GM19025 (cell line): Measurements from ENCODE around the gene LIPT2.

ENCODE experiments used
- ATAC-seq: cut with Tn5 transposase; IDR thresholded peaks from one replicate; pipeline ENCODE4 v1.9.1; 2021; ENCODE audit warnings: mild to moderate bottlenecking, low read depth, moderate library complexity; ENCODE audit not compliant: unreplicated experiment

The LIPT2 gene

DNA sequence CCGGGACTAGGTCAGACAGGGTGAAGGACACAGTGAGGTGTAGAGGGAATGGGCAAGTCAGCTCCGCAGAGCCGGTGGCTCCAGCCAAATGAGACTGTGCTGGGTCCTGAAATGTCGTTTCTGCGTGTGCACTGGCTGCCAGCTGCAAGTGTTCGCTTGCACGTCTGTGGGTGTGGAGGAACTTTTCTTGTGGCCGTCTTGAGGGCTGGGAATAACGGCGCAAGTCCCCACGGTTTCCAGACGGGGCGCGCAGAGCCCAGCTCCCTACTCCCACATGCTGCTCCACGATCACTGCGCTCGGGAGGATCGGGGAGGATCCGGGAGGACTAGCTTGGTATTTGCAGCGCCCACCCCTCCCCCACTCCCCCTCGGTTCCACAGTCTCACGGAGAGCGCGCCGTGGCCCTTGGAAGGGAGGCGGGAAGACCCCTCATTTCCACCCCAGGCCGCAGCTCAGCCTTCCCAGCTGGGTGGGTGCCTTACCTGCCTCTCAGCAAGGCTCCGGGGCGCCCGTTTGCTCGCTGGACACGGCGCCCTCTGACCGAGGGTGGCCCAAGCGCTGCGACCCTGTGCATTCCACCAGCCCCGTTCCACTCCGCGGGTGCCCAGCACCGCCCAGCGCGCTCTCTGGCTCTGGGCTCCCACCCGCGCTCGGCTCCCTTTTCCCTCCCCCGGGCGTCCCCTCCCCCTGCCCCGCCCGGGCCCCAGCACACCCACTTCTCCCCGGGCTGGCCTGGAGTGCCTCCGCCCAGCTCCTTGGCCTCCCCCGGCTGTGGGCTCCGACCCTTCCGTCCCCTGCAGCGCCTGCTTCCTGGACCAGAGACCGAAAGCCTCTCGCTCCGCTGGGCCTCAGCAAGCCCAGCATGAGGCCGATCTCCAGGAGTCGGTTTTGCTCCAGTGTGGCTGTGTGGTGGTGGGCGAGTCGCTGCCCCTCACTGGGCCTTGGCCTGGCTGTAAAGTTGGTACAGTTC is 26.3 kb downstream of the LIPT2 start, which contains the start of gene KCNE3:
TSS of gene KCNE3 (minus strand) at position 634 of the 970 bp plus-strand sequence. CDS start 9,986 bp downstream, outside the sequence.
- no peak for ATAC-seq

DNA sequence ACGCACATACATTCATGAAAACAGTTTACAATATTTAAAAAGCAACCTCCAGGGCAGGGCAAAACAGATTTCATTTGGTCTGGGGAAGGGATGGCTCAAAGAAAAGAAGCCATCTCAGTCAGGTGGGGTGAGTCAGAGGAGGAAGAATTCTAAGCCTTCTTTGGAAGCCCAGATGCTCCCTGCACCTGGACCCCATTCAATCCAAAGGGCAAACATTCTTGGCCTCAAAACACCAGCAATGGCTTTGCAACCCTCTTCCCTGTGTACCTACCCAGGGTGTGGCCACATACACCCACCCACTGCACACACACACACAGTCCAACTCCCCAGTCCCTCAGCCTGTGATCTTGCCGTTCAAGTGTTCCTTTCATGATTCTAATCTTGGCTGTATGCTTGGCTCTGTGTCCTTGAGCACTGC is 28.2 kb downstream of the LIPT2 start:
- no peak for ATAC-seq

DNA sequence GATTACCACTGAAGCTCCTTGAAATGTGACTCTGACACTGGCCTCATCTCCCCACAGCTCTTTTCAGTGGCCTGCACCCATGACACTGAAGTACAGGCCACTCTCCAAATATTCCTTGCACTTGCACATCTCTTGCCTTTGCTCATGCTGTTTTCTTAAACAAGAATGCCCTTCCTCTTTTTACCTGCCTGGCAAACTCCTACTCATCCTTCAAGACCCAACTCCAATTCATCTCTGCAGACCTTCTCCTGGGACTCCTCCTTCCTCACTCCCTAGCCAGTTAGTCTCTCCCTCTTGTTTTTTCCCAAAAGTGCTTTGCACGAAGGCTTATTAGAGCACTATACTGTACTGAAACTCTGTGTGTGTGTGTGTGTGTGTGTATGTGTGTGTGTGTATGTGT is 28.8 kb downstream of the LIPT2 start:
- ATAC-seq, result no peak

DNA sequence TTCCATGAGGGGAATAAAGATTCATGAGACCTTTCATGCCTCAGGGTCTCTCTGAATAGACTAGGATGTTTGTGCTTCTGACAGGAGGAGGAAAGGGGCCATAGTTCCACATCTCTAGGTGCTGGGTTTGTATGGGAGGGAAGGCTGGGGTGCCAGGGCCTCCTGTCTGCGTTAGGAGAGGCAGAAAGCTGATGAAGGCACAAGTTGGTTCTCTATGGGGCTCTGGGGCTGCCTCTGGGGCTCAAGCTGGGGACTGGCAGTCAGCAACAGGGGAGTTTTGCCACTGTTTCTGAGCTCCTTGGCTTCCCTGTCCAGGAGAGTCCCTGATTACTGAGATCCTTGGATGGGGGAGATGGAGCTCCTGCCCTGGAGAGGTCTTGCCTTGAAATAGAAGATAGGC is 30.3 kb downstream of the LIPT2 start:
- no peak for ATAC-seq

DNA sequence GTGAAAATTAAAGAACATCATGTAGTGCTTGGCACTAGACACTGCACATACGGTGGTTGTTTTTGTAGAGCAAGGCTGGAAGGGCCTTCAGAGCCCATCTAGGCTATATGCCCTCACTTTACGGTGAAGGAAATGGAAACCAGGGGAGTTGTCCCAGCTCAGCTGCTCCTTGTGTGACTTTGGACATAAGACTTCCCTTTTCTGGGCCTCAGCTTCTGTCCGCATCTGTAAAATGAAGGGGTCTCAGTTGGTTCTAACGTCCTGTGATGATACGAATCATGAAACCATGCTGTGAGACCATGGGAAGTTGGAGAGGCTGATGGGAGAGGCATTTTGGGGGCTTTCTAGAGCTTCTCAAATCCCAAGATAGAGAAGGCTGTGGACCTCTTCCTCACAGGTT is 30.9 kb downstream of the LIPT2 start:
- no peak for ATAC-seq

DNA sequence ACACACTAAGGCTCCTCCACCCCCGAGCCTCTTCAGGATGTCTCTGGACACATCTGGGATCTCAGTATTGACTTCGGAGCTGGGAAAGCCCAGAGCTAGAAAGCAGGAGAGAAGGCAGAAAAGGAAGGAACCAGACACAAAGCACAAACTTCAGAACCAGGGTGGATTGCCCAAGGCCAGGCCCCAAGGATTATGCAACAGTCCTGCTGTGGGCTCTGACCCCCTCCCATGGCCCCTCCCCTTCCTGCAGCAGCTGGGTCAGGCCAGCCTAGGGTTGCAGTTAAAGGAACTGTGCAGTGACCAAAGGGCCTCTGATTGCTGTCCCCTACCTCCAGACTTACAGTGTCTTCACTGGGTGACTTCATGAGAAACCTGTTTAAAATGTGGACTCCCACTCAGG is 31.5 kb downstream of the LIPT2 start:
- ATAC-seq, result no peak

DNA sequence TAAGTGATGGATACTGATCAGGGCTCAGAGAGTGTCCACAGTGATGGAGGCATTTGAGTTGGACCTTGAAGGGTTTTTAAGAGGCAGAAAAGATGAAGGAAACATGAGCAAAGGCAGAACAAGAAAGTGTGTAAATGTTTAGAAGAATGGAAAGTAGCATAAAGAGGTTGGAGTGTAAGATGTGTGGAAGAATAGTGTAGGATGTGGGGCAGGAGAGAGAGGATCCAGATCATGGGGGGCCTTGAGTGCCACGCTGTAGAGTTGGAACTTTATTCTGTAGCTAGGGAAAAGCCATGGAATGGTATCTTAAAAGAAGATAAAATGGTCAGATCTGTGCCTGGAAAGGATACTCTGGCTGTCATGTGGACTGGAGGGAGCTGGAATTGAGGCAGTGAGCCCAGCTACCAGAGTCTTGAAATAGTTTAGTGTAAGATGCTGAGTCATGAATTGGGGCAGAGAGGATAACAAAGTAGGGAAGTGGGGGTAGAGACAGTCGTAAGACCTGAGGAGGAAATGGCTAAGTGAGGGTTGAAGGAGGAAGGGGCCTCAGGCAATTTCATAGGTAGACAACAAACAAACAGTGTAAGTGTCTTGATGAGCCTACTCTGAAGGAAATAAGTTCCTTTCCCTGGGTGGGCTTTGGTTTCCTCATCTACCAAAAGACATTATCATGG is 32.9 kb downstream of the LIPT2 start:
- no peak for ATAC-seq

DNA sequence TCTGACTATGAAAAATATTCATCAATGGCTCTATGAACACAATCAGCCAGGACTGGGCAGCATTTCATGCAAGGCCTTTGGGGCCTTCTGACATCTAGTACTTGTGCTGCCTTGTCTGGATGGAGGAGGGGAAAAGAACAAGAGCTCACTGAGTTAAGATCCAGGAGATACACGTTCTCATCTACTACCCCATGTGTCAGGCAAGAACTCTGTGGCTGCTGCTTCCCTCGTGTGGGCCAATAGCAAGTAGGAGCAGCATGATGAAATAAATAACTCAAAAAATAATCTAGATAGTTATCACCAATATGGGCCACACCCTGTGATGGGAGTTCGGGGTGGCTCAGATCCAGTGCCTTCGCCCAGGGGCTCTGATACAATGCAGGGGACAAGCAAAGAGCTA is 33.5 kb downstream of the LIPT2 start:
- no peak for ATAC-seq

DNA sequence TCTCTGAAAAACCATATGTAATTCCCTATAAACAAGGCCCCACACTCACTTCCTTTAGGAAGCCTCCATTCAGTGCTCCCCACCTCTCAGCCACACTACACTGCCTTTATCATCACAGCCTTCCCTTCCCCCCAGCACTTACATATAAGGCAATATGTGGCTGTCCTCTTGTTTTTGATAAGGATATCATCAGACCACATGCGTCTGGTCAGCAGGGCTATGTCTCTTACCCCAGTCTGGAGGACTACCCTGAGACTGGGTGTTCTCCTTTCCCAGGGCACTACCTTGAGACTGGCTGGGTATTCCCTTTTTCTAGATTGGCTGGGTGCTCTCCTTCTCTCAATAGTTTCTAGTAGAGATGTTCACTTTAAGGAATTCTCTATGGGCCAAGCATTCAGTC is 33.9 kb downstream of the LIPT2 start:
- no peak for ATAC-seq

DNA sequence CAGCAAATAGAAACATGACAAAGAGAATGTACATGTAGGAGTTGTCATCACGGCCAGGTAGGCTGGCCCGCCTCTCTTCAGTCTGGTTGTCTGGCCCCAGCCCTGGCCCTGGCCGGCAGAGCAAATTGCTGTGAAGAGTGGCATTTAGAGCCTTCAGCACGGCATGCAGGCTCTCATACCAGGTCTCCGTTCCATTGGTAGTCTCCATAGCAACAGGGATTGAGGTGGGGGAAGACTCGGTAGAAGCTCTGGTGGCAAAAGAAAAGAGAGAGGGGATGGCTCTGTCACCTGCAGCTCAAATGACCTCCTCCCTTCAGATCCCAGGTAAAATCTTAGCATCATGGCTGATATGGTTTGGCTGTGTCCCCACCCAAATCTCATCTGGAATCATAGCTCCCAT is 36.2 kb downstream of the LIPT2 start:
- ATAC-seq, result no peak

DNA sequence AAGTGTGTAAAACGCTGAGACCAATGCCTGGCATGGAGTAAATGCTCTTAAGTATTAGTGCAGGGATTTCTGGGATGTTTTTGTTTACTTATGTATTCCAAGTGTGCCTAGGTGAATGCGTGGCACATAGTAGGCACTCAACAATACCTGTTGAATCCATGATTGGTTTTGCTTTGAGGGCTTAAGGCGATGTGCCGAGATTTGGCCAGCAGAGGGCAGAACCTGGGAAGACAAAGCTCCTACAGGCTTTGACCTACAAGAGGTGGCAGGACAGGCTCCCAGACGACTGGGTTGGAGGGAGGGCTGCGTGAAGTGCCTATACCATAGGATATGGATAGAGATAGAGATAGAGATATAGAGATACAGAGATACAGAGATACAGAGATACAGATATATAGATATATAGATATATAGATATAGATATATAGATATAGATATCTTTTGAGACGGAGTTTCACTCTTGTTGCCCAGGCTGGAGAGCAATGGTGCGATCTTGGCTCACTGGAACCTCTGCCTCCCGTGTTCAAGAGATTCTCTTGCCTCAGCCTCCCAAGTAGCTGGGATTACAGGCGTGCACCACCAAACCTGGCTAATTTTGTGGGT is 40.0 kb downstream of the LIPT2 start:
- no peak for ATAC-seq

DNA sequence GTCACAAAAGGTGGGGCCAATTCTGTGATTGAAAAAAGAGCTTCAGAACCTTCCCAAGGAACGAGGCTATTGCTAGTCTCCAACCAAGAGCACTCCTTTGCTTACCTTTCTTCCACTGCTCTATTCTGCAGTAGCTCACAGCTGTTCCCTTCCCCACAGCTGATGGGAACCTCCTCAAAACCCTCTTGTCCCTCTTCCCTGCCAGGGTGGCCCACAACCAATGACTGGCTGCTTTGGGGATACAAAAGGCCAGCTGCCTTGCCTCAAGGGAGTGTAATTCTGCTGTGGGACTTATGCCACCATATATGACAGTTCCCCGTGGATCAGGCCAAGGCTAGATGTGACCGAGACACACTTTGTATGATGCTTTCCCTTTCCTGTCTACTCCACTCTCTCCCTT is 41.2 kb downstream of the LIPT2 start:
- no peak for ATAC-seq

DNA sequence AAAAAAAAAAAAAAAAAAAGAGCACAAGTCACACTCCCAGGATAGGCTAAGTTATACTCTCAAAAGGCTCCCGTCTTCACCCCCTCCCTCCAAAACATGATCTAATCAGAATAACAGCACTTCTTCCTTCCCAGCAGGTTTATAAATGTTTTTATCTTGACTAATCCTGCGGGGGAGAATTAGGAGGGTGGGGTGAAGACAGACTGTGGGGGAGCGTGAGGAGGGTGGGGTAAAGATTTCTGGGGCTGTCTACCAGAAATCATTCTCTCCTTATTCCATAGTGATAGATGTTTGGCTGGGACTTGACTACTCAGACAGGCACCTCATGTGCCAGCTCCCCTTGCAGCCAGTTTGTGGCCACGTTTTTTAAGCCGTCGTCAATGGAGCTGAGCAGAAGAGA is 43.2 kb downstream of the LIPT2 start:
- no peak for ATAC-seq

DNA sequence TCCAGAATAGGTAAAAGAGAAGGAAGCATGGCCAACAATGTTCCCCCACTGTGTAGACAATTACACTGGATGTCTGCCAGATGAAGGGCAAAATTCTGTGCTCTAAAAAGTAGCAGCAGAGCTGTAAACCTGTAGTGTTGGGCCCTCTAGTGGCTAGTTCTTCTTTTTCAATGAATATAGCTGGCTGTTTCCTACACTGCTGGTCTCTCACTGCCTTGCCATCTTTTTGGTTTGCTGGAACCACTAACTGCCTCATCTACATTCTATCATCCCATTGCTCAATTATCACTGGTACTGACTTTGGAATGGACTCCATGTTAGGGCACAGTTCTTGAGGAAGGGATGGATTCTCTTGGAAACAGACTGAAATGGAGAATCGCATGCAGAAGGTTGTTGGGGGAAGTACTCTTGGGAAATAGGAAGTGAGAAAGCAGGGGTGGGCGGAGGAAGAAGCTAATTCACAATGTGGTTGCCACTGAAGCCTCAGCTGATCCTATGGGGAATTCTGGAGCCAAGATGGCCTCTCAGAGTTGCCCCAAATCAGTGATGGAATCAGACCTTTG is 44.1 kb downstream of the LIPT2 start:
- no peak for ATAC-seq

DNA sequence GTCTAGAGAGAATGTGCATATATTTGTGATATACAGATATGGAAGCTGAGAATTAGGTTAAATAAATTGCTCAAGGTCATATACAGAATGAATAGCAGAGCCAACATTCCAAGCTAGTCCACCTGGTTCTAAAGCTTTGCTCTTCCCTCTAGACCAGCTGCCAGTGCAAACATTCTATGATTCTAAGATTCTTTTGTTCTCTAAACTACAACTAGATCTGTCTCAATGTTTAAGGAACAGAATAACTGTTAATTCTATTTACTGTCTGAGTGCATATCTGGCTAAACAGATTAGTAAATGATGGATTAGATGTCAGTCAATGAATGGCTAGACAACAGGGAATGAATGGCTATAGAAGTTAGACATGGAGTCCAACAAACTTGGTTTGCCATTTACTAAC is 45.8 kb downstream of the LIPT2 start:
- ATAC-seq, result no peak

DNA sequence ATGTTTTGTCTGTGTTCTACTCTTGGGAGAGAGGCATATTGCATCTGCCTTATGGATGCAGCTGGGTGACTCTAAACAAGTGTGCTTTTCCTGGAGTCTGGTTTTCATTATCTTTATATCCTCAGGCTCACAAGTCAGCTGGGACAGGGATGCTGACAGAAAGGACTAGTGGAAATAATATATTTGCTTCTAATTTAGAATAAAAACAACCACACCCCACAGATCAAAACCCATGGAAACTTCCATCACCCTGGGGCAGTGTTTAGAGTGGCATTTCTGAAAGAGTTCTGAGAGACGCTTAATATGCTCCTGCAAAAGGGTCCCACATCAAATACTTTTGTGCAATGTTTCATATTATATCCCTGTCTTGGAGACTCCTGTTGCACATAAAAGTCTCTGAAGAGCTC is 47.0 kb downstream of the LIPT2 start:
- no peak for ATAC-seq

DNA sequence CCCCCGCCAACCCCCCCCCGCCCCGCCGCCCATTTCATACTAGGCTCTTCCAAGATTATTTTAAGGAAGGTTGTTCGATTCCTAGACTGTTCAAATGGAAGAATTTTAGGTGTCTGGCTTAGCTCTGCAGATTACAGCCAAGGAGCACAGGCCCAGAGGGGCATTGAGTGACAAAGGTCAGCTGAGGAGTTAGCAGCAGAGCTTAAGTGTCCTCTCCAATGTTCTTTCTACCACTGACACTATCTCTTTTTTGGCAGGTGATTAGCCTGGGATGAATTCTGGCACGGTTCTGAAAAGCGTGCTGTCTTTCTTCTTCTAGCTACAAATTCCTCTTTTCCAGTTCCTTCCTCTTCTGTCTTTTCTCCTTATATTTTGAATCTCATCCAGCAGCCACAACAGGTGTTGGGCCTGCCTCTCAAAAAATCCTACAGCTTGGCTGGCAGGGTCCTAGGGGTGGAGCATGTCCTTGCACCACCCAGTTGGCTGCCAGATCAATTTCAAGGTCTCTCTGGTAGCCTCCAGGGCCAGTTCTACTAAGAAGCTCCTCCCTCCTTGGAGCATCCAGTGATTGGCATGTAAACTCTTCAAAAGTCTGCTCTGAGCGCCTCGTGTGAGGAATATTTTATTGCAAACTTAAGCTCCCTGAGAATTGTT is 49.2 kb downstream of the LIPT2 start:
- ATAC-seq, result no peak

DNA sequence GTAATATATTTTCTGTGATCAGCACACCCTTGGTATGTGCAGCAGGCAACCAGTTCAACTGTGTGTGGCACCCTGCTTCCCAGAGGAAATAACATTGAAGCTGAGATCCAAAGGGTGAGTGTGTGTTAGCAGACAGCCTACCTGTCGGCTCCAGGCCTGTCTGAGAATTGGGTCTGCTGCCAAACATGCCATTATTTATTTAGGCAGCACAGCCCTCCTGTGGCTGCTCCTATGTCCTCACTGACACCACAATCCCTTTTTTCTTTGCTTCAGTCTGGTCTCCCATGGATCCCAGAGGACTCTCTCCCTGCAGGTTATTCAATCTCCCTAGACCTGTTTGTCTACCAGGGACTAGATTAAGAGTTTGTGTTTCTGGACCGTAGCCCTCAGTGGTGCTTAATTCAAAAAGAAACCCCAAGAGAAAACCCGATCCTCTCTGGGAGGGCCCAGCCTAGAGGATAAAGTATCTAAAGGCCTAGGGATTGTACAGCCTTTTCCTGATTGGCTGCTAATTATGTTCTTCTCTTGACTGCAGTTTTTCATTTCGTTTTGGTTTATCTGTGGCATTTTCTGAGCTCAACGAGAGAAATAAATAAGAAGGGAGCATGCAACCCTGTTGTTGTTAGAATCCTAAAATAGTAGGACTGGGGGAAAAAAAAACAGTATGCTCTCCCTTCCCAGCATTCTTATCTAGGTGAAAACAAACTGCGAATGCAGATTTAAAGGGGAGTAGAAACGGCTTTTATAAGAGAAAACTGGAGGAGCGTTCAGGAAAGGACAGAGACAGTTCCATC is 50.3 kb downstream of the LIPT2 start:
- ATAC-seq, result no peak

DNA sequence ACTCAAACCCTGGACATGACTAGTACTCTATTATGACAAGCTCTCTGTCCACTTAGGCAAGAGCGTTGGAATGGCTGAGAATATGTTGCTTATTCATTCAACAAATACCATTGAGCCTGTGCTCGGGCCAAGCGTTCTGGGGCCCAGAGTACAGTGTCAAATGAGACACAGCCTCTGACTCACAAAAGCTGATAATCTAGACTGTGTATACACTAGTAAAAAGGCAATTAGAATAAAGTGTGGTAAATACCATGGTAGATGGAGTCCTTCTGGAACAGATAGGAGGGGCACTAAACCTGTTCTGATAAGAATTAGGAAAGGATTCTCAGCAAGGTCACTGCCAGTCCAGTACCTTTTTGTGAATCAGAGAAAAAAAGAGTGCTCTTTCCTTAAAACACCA is 50.9 kb downstream of the LIPT2 start:
- no peak for ATAC-seq
